ENCODE results near the gene ESRRB.
"Not testable (repeated sequence)": the region's sequence is repeated elsewhere in the genome, so short reads cannot be mapped to it uniquely, and the experiment has no call there.

Gene ESRRB

GRCh38 chr14:76525106-76525821 lies 149.3 kb downstream of the ESRRB start:
- TF ChIP-seq CTCF (conservative IDR thresholded peaks at IDR 0.05; ENCODE audit: low read length): no peak
- H3K4me3 ChIP-seq (ENCODE audit: low read length): no peak overlapping the region
- DNase-seq (ENCODE audit: low read depth): no peak

- no peak for TF ChIP-seq CTCF (conservative IDR thresholded peaks at IDR 0.05; ENCODE audit: low read length)
- no peak for DNase-seq (ENCODE audit: low read depth)
- H3K4me3 ChIP-seq (ENCODE audit: low read length): no peak overlapping the region
Measured at GRCh38 chr14:76531085-76531484, 155.1 kb downstream of the ESRRB start.

GRCh38 chr14:76531821-76532318 lies 155.9 kb downstream of the ESRRB start:
- no peak for TF ChIP-seq CTCF (conservative IDR thresholded peaks at IDR 0.05; ENCODE audit: low read length)
- H3K4me3 ChIP-seq (ENCODE audit: low read length): no peak overlapping the region
- DNase-seq (ENCODE audit: low read depth): no peak

- DNase-seq (ENCODE audit: low read depth); H3K4me3 ChIP-seq (ENCODE audit: low read length): not testable (repeated sequence)
Measured at GRCh38 chr14:76536636-76537035, 160.7 kb downstream of the ESRRB start.

- TF ChIP-seq CTCF (conservative IDR thresholded peaks at IDR 0.05; ENCODE audit: low read length): no peak
- DNase-seq (ENCODE audit: low read depth): no peak
- no peak overlapping the region for H3K4me3 ChIP-seq (ENCODE audit: low read length)
Measured at GRCh38 chr14:76537906-76538647, 162.1 kb downstream of the ESRRB start.

- no peak for DNase-seq (ENCODE audit: low read depth)
- TF ChIP-seq CTCF (conservative IDR thresholded peaks at IDR 0.05; ENCODE audit: low read length): no peak
- H3K4me3 ChIP-seq (ENCODE audit: low read length): no peak overlapping the region
Measured at GRCh38 chr14:76538648-76539008, 162.7 kb downstream of the ESRRB start.

- TF ChIP-seq CTCF (conservative IDR thresholded peaks at IDR 0.05; ENCODE audit: low read length): no peak
Measured at GRCh38 chr14:76539130-76539529, 163.2 kb downstream of the ESRRB start.

More at GRCh38 chr14:76539130-76539529, 163.2 kb downstream of the ESRRB start:
- no peak for DNase-seq (ENCODE audit: low read depth)
- no peak overlapping the region for H3K4me3 ChIP-seq (ENCODE audit: low read length)

All from AG10803 (cell line).